Stimulated activated CD4-positive, alpha-beta T cell treated with anti-CD3 and anti-CD28 coated beads, Interleukin-1b, Interleukin-23, amount 100 ng/mL, for 48 hours (primary cell): ENCODE data around the gene VSNL1.
"Not testable (repeated sequence)": the region's sequence is repeated elsewhere in the genome, so short reads cannot be mapped to it uniquely, and the experiment has no call there.

ENCODE experiments used
- DNase-seq: peaks from one replicate; pipeline ENCODE4 v3.0.0-alpha.2; 2020

The VSNL1 gene

GRCh38 chr2:17543131-17543660, 2.7 kb downstream of the VSNL1 start:
- no peak for DNase-seq

GRCh38 chr2:17543848-17544247, 3.4 kb downstream of the VSNL1 start:
- no peak for DNase-seq

DNA sequence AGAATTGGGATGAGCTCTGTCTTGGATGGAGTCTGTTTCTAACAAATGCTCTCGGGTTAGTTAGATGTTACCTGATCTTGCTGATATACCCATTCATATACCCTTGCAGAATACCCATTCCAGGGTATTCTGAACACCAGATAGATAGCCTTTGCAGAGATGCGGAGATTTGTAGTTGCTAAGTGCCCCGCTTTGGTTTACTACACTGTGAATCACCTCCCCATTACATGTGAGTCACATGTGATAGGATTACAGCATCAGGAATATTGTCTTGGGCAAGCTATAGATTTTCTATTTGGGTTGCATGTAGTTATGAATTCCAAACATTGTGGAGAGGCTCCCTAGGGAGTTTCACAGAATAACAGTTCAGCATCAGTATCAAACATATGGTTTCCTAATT, 3.8 kb downstream of the VSNL1 start:
- no peak for DNase-seq

- DNase-seq: no peak
Observed at GRCh38 chr2:17545680-17546613, 5.5 kb downstream of the VSNL1 start.

- DNase-seq: no peak
Observed at GRCh38 chr2:17547237-17547636, 6.7 kb downstream of the VSNL1 start.

DNA sequence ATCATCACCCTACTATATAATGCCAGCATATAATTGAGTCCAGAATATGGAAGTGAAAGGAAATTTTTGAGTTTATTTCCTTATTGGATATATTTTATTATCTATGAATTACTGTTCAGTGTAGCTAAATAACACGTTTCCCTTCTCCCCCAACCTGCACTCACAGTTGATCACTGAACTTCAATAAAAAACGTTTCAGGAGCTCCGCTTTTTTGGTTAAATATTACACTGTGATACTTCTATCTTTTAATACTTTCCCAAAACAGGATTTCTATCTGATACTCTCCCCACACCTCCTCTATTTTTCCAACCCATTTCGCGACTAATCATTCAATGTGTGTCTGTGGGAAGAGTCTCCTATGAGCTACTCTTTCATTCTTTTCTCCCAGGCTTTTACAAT, 7.2 kb downstream of the VSNL1 start:
- no peak for DNase-seq

DNA sequence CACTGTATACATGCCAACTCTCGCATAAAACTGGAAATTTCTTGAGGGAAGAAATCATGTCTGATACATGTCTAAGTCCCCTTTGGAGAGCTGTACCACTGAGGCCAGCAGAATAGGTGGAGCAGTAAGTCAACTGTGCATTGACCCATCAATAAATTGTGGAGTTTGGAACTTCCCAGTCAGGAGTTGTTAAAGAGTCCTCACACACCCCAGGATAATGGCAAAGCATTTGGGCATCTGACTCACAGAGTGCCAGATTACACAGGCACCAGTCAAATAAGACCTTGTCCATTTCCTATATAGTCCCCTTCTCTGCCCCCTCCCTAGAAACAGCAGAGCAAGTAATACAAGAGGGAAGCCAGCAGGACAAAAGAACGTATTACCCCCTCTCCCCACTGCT, 10.4 kb downstream of the VSNL1 start:
- DNase-seq: no peak

DNA sequence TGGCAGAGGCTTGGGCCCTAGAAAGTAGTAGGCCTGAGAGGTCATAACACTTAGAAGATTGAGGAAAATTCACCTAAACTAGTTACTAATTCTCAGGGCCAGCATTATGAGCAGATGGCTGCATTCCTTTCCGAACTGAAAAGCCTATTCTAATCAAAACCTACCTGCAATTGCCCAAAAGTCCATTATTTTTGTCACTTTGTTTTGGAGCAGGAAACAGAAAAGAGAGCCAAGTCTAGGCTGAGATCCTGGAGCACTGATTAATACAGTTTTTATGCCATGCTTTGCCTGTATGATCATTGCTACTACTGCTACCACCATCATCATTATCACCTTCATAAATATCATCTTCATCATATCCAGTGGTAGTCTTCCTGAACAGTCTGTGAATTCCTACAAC, 14.7 kb downstream of the VSNL1 start:
- no peak for DNase-seq

DNA sequence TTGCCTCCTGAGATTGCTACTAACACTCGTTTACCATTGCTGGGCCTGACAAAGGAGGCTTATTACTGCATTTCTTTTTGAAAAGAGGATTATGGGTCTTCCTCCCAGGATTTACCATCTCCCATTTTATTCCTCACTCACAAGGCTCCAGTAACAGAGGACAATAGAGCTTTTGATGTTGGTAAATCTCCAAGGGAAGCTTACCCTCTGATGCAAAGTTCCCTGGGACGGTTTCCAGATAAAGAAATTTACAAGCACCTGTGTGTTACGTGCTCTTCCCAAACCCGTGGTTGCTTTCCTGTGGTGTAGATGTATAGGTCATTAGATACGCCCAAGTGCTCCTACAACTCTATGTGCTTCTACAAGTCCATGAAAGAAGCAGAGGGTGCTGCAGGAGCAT, 17.1 kb downstream of the VSNL1 start:
- no peak for DNase-seq

GRCh38 chr2:17558053-17558452, 17.6 kb downstream of the VSNL1 start:
- no peak for DNase-seq

GRCh38 chr2:17558878-17559277, 18.4 kb downstream of the VSNL1 start:
- DNase-seq: no peak

- not testable (repeated sequence) for DNase-seq
Observed at GRCh38 chr2:17565726-17566125, 25.2 kb downstream of the VSNL1 start.

DNA sequence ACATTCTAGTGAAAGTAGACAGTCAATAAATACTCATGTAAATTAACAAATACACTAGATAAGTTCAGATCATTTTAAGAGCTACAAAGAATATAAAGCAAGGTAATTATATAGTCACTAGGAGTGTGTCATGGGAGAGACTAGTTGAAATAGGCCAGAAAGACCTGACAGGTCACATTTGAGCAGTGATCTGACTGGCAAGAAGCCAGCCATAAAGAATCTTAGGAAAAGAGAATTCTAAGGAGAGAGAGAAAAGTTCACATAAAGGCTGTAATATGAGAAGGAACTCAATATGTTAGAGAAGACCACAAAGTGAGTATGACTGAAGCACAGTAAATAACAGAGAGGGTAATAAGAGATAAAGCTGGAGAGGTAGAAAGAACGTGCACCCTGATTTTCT, 31.2 kb downstream of the VSNL1 start:
- no peak for DNase-seq

DNA sequence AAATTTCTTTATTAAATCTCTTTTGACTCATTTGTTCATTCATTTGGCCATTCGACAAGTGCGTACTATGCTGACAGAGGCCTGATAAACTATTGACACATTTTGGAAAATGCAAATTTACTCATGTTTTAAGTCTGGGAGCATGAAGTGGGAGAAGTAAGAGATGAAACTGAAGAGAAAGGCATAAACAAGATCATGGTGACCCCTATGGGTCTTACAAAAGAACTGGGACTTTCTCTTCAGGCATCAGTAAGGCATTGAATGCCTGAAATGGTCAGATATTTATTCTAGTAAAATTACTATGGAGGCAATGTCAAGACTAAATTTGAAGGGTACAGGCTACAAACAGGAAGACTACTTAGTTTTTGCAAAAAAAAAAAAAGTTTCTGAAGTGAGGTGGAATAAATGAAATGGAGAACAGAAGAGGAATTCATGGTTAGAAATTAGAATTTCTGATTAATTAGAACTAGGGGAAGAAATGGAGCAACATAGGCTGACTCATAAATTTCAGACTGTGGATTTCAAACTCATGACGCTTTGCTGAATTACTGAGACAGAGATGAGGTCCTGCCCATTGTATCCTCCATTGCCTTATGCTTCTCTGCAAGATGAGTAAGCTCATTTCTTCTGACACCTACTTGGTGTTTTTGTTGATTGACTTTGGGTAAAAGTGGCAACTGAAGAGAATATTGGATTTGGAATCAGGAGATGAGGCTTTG, 32.7 kb downstream of the VSNL1 start:
- DNase-seq: no peak

DNA sequence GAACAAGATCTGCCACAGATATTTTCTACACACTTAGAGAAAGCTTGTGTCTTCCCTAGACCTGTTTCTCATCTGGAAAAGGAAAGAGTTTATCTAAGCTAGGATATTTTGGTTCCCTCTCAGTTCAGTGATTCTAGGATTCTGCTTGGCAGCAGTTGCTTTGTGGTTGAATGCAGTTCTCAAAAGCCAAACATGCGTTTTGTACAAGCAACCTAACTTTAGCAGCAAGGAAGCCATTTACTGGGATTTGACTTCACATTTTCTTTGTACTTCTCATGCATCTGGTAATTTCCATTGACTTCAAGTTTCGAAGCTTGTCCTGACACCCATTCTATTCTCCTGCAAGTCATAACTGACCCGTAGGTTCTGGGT, 33.3 kb downstream of the VSNL1 start:
- no peak for DNase-seq

DNA sequence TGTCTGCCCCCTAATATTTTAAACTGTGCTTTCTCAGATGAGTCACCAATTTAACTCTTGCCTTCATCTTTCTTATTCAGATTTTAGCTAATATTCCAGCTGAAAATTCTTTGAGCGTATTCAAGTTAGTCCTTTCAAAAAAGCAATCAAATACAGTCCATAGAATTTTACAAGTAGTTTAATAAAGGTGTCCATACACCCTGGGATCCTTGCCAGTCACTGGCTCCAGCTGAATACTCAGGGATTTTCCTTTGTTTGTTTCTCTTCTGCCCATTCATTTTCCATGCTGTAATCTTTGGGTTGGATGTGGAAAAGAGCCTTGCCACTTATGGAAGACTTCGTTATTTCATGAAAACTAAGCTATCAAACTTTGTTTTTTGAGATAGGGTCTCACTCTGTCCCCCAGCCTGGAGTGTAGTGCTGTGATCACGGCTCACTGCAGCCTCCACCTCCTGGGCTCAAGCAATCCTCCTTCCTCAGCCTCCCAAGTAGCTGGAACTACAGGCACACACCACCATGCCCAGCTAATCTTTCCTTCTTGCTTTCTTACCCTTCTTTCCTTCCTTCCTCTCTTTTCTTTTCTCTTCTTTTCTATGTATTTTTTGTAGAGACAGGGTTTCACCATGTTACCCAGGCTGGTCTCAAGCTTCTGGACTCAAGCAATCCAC, 34.0 kb downstream of the VSNL1 start:
- no peak for DNase-seq

- DNase-seq: no peak
Observed at GRCh38 chr2:17576802-17577201, 36.3 kb downstream of the VSNL1 start.

DNA sequence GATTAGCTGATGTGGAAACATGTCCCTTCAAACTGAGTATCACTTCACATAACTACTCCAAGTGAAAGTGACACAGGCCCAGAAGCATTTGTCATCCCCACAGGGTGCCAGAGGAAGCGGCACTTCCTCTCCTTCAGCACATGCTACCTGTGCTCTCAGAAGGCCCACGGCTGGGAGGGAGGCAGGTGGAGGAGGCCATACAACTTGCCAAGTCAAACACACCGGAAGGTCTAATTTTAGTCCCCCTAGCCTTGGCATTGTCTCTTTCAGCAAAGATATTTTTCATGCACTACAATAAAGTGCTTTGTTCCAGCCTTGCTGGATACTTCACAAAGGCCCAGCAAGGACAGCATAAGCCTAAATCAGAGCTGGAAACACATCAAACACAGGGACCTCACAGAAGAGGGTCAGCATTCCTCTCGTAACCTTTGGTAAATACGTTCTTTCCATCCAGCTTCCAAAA, 38.0 kb downstream of the VSNL1 start:
- DNase-seq: no peak

- no peak for DNase-seq
Observed at GRCh38 chr2:17579605-17580318, 39.3 kb downstream of the VSNL1 start.

DNA sequence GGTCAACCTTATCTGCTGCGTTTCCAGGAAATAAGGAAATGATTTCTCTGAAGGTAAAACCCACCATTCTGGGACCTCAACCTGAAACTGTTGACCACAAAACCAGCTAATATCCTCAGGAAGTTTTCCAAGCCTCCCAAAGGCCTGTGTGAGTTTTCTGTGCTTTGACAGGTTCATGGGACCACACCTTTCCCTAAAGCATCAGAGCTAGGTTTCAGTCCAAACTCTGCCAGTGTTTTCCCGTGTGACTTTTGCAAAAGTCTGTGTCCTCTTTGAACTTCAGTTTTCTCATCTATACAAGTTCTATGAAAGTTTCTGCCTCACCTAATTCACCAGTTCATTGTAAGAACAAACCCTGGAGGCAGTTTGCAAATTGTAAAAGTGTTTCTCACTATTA, 39.8 kb downstream of the VSNL1 start:
- no peak for DNase-seq

- no peak for DNase-seq
Observed at GRCh38 chr2:17581831-17582230, 41.3 kb downstream of the VSNL1 start.

DNA sequence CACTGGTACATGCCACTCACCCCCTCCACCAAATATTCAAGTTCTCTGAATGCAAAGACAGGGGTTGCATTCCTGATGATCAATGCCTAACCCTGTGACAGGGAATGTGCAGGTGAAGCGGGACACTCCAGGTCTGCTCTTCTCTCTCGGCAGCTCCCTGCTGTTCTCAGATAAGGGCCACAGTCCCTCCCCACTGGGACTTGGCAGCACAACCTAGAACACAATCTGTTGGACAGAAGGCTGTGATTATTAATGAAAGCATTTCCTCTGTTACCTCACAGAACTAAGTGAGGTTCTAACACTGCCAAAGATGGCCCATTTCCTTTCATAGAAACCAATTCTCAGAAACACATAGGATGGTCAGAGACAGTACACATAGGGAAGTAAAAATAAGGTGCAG, 42.7 kb downstream of the VSNL1 start:
- DNase-seq: no peak

DNA sequence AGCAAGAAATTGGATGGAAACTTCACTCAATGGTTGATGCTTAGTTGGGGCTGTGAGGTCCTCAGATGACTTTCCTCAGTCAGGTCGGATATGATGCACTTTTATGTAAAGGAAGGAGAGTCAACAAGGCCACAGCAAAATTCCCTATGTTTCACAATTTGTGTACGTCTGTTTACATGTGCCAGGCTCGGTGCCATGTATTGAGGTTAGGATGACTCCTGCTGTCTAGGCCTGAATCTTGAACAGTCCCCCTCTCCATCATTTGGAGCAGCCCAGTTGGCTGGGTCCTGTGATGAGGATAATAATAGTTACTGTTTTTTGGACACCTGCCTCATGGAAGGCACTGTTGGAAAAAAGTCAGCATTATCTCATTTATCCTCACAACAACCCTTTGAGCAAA, 43.1 kb downstream of the VSNL1 start:
- DNase-seq: no peak
